Measurements from ENCODE around the gene EFCAB3.
"Not testable (repeated sequence)": the region's sequence is repeated elsewhere in the genome, so short reads cannot be mapped to it uniquely, and the experiment has no call there.

The EFCAB3 gene

DNA sequence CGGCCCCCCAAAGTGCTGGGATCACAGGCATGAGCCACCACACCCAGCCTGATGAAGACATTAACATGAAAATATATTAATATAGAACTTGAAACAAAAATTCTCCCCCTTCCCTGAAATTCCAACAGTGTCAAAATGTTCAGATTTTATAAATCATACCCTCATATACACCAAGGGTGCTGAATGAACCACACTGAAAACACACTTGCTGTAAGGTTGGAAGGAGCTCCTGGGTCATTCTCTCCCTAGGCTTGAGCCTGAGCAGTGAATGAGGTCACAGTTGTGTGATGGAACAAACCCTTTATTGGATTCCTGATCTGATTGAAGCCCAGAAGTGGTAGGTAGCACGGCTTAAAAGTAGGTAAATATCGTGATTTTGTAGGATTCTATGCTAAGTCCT, at the start of gene EFCAB3:
Gene EFCAB3 (plus strand): TSS at position 301 of the 400 bp plus-strand sequence. CDS start 2,427 bp downstream, outside the sequence.
- DNase-seq: no peak

DNA sequence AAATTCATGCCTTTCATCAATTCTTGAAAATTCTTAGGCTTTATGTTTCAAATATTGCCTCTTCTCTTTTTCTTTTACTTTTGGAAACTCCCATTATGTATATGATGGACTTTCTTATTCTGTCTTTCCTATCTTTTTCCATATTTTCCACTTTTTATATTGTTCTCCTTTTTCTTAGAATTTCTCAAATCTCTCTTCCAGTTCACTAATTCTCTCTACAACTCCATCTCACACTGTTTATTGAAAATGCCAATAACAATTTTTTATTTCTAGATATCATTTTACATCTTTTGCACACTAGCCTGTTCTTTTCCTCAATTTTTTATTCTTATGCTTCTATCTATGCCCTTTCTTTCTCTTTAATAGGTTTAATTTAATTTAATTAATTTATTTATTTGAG, 43.8 kb upstream of the EFCAB3 start:
- DNase-seq: no peak

DNA sequence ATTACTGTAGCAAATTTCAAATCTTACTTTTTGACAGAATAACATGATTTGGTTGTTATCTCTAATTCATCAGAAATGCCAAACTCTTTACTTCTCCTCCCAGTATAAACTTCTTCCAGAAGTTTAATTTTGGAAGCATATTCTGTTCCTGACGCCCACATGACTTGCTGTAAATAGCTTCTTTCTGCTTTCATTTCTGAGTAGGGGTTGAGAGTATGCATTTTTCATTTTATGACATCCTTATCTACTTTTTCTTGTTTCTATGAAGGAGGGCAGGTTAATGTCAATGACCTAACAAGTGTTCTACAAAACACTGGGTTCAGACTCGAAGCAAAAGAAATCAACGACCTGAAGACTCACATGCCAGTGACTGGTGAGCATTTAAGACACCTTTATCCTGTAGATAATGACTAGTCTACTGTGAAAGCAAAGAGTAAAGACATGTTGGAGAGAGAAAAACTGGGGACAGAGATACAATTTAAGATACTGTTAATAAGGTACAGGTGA, 36.5 kb upstream of the EFCAB3 start:
- no peak for DNase-seq

DNA sequence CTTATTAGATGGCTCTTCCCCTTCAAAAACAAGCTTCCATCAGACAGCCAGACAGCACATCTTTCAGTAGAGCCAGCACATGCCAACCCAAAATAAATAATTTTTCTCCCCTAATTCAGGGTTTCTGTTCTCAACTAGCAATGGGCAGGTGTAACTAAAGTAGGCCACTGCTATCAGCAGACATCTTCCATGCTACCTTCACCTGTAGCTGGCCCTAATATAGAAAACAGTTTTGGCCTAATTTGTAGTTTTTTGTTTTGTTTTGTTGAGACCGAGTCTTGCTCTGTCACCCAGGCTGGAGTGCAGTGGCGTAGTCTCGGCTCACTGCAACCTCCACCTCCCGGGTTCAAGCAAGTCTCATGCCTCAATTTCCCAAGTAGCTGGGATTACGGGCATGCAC, 29.2 kb upstream of the EFCAB3 start:
- no peak for DNase-seq

DNA sequence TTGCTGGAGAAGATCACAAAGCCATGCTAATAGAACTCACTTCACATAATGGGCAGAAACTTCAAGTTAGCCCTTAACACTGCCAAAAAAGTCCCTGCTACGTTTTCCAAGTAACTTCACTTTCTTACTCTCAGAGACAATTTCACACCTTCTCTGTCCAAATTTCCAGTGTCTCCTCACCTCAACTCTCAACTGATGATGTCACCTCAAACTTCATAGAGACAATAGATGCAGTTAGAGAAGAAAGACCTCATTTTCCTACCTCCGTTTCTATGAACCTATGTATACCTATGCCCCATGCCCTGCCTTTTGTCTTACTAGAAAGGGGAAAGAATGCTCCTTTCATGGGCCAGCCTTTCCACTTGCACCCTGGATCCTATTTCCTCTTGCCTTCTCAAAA, 14.2 kb upstream of the EFCAB3 start:
- no peak for DNase-seq

DNA sequence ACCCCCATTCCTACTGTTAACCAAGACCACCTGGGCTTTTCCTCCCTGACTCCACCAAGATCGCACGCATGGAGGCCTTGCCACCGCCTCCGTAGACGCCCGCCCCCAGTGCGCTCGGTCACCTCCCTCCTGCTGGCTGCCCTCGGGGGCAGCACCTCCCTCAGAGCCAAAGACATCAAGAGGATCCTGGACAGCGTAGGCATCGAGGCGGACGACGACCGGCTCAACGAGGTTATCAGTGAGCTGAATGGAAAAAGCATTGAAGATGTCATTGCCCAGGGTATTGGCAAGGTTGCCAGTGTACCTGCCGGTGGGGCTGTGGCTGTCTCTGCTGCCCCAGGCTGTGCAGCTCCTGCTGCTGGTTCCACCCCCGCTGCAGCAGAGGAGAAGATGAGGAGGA, 1.2 kb downstream of the EFCAB3 start:
- DNase-seq: no peak

DNA sequence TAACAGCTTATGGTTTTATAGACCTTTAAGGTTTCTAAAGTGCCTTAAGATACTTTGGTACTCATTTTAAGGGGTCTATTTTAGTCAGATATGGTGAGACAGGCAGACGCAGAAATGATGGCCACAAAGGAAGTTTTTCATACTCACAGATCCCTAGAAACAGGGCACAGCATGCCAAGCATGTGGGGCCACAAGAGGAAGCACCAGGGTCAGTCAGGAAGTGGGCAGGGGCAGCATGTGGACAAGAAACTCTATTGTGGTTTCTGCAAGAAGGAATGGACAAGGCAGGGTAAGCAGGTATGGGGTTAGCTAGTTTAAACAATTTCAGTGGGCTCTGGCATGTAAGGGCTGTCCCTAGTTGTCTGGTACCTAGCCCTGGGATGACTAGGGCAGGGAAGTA, 8.5 kb downstream of the EFCAB3 start:
- no peak for DNase-seq

DNA sequence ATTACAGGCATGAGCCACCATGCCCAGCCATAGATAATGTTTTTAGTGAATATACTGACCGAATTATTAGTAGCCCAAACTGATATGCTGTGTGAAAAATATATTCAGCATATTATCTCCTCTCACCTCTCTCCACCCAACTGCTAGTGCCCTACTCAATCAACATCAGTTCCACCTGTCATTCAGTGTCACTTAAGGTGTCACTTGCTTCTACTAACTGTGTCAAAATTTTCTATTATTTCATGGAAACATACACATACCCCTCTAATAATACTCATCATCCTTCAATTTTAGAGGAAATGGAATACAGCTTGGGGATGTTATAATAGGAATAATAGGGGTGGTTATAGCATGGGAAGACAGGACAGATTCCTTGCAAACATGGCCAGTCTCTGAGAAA, 12.6 kb downstream of the EFCAB3 start:
- DNase-seq: no peak

DNA sequence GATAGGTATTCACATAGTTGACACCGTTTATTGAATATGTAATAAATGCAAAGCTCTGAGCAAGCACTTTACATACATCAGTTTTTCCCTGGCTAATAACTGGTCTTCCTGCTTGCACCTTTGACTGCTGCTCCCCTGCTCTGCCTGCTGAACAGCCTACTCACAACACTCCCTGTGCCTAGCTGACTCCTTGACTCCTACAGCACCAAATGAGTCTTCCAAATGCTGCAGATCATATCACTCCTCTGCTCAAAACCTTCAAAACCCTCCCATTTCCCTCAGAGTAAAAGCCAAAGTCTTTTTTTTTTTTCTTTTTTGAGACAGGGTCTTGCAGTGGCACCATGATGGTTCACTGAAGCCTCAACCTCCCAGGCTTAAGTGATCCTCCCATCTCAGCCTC, 18.5 kb downstream of the EFCAB3 start:
- DNase-seq: no peak

DNA sequence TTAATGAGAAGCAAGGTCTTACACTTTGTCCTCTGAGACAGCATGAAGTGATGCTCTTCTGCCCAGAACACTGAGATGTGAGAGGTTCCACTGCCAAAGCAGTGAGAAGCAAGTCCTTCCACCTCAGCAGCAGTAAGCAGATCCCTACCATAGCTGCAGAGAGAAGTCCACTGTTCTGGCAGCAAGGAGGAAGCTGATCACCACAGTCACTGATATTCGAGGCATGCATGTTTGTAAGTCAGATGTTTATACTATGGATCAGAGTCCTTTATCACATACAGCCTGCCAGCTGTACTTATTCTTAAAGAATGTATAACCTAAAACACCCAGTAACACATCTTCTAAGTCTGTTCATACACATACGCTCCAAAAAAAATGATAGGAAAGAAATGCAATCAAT, 25.1 kb downstream of the EFCAB3 start:
- no peak for DNase-seq

DNA sequence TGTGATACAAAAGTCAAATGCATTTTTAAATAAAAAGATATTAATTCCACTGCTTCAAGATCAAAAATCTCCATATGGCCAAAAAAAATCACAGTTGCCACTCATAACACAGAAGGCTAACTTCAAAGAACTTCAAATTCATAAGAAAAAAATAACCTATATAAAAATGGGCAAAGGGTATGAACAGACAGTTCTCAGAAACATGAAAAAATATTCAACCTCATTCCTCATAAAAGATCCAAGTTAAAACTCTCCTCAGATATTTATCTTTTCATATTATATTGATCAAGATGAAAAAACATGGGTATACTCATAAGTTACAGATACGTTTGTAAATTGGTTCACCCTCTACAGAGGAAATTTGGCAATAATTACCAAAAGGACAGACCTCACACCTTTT, 32.7 kb downstream of the EFCAB3 start:
- DNase-seq: not testable (repeated sequence)

DNA sequence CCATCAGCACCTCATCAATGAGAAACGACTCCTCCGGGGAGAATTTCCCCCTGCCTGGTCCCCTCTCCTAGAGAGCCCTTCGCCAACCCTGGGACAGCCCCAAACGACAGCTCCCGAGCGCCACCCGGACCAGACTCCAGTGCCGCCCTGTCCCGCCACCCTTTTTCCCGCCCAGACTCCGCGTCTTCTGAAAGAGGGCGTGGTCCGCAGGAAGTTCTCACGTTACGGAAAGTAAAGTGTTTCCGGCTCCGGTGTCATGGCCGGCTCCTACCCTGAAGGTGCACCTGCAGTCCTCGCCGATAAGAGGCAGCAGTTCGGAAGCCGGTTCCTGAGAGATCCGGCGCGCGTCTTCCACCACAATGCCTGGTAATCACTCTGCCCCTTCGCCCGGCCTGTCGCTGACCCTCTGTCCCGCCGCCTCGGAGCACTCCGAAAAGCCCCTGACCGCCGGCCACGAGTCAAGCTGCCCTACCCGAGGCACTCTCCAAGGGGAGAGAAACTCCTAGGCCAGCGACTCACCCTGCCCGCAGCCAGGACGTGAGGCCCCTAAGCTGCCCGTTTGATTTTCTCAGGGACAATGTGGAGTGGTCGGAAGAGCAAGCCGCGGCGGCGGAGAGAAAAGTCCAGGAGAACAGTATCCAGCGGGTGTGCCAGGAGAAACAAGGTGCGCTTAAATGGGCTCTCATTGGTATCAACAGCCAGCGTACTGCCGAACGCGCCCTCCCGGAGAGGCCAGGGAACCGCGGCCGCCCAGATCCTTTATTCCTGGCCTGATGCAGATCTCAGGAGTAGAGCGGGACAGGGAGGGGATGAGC, 43.5 kb downstream of the EFCAB3 start, which contains the start of gene METTL2A:
Gene METTL2A (plus strand): TSS at position 251 of the 815 bp plus-strand sequence. CDS start 6 bp downstream, at position 257.
- DNase-seq: peak; percentile 91

DNA sequence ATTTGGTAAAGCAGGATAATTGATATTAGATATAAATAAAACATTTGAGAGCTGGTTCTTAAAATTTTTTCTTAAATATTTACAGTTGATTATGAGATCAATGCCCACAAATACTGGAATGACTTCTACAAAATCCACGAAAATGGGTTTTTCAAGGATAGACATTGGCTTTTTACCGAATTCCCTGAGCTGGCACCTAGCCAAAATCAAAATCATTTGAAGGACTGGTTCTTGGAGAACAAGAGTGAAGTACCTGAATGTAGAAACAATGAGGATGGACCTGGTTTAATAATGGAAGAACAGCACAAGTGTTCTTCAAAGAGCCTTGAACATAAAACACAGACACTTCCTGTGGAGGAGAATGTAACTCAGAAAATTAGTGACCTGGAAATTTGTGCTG, 45.9 kb downstream of the EFCAB3 start:
- DNase-seq: not testable (repeated sequence)

DNA sequence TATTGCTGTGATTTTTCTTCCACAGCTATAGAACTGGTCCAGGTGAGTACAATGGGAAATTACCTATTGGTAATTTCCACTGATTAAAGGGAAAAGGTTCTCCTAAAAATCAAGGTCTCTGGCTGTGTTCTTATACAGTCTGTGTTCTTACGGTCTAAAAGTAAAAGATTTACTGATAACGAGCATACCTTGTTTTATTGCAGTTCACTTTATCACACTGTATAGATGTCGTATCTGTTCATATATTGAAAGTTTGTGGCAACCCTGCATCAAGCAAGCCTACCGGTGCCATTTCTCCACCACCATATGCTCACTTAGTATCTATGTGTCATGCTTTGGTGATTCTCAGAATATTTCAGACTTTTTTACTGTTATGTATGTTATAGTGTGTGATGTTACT, 54.9 kb downstream of the EFCAB3 start:
- DNase-seq: not testable (repeated sequence)

DNA sequence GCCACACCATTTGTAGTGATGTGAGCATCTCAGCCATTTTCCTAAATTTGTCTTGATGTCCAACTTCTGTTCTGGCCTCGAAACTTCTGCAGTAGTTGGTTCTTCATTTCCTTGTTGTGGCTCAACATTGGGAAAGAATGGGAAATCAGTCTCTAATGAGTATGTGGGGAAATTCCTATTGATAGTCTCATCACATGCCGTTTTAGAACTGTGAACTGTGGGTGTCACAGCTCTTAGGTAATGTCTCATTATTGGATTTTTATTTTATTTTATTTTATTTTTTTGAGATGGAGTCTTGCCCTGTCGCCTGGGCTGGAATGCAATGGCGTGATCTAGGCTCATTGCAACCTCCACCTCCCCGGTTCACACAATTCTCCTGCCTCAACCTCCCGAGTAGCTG, 60.8 kb downstream of the EFCAB3 start:
- not testable (repeated sequence) for DNase-seq

DNA sequence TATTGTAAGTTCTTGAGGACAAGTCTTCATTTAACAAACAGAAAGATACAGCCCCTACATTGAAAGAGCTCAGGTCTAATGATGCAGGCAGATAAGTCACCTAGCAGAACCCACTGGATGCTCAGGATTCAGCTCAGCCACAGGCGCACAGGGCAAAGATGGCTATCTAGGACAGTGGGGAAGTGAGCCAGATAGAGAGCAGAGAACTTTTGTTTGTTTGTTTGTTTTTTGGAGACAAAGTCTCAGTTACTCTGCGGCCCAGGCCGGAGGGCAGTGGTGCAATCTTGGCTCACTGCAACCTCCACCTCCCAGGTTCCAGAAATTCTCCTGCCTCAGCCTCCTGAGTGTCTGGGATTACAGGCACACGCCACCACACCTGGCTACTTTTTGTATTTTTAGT, 63.7 kb downstream of the EFCAB3 start:
- DNase-seq: no peak

DNA sequence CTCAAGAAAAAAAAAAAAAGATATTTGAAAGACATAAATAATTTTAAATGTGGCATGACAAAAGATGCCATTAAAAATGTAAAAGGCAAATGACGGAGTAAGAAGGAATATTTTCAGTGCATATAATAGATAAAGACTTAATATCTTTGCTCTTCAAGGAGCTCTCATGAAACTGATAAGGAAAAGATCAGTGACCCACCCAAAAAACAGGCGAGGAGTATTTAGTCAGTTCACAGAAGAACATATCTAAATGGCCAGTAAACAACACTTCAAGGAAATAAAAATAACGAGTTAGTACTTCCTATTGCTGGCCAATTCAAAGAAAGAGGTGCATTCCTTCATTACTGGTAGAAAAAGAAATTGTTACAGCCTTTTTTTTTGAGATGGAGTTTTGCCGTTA, 65.4 kb downstream of the EFCAB3 start:
- not testable (repeated sequence) for DNase-seq

DNA sequence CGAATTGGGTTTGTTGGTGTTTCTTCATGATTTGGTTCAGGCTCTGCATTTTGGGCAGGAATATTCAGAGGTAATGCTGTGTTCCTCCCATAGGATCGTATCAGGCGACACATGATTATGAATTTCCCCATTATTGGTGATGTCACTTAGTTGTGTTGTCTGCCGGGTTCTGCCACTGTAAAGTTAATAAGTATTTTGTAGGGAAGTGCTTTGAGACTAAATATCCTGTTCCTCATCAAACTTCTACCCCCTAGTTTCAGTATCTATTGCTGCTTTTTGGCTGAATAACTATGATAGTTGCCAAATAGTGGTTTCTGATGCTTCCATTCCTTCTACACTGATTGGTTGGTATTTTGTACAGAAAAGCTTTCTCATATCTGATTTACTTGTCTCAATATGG, 71.8 kb downstream of the EFCAB3 start:
- not testable (repeated sequence) for DNase-seq

DNA sequence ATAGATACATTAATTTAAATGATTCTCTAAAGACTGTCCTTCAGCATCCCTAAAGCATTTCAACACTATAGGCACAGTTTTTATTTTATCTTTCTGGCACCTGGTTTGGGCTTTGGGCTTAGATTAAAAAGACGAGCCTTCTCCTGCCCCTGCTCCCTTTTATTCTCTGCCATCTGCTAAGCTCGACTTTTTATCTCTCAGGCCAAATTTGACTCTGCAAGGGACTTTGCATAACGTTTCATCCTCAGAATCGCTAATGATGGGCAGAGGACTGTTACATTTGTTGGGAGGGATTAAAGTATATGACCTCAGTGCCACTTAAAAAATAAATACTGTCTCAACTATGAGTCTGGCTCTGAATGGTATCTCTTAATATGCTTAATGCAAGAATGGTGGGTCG, 72.7 kb downstream of the EFCAB3 start:
- DNase-seq: not testable (repeated sequence)

DNA sequence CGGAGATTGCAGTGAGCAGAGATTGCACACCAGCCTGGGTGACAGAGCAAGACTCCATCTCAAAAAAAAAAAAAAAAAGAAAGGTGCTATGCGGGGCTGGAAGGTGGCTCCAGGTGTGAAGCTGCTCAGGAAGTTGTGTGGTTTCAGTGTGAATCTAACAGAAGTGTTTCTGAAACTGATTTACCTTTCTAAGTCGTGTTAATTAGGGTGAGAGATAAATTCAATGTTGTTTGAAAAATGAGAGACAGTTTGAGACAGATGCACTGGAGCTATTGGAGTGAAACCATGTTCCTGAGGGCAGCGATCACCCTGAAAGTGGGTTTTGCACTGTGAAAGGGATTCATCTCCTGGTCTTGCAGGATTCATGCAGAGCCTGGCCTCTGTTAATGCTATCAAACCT, 73.3 kb downstream of the EFCAB3 start:
- DNase-seq: not testable (repeated sequence)

DNA sequence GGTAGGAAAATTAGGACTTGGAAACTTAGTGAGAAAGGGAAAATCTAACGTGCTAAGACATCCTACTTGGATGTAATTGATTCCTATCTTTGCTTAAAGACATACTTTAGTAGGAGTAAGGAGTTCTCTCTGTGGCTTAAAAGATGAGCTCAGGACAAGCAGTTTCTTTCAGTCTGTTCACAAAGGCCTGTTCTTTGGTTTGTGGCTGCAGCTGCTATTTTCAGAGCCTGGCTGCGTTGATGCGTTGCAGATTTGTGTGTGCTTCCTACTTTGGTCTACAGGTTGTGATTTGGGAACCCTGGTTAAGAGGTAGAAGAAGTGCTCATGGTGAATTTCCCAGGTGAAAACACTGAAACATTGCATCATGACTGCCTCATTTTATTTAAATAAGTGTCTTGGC, 73.8 kb downstream of the EFCAB3 start:
- not testable (repeated sequence) for DNase-seq

DNA sequence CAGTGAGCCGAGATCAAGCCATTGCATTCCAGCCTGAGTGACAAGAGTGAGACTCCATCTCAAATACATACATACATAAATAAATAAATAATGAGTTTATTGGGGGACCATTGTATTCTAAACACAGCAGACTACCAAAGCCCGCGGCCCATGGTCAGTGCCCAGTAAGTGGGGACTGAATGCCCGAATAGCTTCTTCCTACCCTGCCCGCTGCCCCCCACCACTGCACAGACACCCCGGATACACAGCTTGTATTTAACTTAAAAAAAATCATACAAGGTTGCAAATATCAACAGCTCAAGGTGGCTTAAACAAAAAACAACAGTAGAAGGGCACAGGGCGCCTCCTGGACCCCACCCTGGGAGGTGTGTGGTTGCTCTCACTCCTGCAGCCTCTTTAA, 75.7 kb downstream of the EFCAB3 start:
- no peak for DNase-seq

DNA sequence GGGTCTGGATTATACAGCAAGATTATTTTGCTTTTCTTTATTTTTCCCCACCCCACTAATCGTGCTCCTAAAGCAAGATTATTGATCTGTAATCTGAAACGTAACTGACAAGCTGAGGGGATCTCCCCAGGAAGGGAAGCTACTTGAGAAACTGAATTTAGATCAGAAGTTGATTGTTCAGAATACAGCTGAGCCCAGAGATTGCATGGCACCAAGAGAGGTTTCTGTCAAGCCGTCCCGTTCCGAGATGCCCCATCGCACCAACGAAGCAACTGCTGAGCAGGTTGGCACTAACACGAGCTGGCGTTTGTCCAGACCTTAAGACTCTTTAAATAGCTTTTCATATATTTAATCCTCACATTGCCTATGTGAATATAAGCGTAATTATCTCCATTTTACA, 78.1 kb downstream of the EFCAB3 start:
- DNase-seq: not testable (repeated sequence)

DNA sequence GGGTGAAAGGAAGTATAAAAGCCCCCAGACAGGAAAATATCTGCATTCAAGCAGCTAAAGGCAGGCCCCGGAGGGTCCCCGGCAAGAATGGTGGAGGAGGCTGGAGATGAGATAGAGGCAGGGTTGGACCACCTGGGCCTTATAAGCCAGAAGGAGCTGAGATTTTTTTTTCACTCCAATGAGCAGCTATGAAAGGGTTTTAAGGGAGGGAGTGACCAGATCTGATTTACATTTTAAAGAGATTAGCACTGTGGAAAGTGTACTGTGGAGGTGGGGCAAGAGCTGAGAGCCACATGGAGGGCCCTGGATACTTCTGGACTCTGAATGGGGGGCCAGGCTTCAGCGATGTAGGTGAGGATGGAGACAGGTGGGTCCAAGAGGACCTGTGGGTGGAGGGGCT, 84.1 kb downstream of the EFCAB3 start:
- DNase-seq: not testable (repeated sequence)

DNA sequence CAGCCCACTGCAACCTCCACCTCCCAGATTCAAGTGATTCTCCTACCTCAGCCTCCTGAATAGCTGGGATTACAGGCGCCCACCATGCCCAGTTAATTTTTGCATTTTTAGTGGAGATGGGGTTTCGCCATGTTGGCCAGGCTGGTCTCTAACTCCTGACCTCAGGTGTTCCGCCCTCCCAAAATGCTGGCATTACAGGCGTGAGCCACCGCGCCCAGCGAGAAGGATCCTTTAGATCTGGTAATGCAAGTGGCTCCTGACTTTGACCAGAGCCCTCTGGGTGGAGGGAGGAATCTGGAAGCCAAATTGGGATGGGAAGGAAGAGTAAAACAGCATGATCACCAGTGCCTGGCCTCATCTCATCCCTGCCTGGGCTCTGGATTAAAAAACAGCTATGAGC, 84.9 kb downstream of the EFCAB3 start:
- DNase-seq: not testable (repeated sequence)

Data from femur (tissue), 1 donor.